Adrenal gland (tissue), 12 donors: ENCODE results near the gene UBN1. TPM values are rescaled to one million over a fixed set of nuclear protein-coding genes. Genes with fewer than 3 reads are reported as not detected.
A peak's percentile ranks its signal among the peaks of the same experiment; 100 is the strongest.

Experiments used
- DNase-seq, 7 donors: peaks; one replicate each; pipeline ENCODE4 v3.0.0-alpha.2; 2019 to 2020
- H3K27ac ChIP-seq, 5 donors: fragments of 200-600 bp; sonication (generic) in 4 of 5; 1 replicate in 3 of 5; 2 replicates in 2 of 5; pipeline versions ENCODE4 v1.5.1 to v1.8.0; 2016 to 2020; ENCODE audit warnings: mild to moderate bottlenecking in 1 of 5
- H3K27me3 ChIP-seq: fragments of 200-600 bp; 2 replicates; pipeline ENCODE4 v1.8.0; 2021
- H3K36me3 ChIP-seq, 2 donors: fragments of 200-600 bp; replicated peaks in 1 of 2; 1 replicate in 1 of 2; 2 replicates in 1 of 2; pipeline versions ENCODE4 v1.5.1 to v1.8.0; 2018 to 2022
- H3K4me1 ChIP-seq, 2 donors: fragments of 200-600 bp; replicated peaks in 1 of 2; 1 replicate in 1 of 2; 2 replicates in 1 of 2; pipeline versions ENCODE4 v1.5.1 to v1.8.0; 2018 to 2021
- H3K4me3 ChIP-seq, 4 donors: fragments of 200-600 bp; sonication (generic) in 3 of 4; one replicate each; pipeline ENCODE4 v1.5.1; 2016 to 2018
- H3K9me3 ChIP-seq, 3 donors: fragments of 200-600 bp; sonication (generic) in 1 of 3; replicated peaks in 1 of 3; 1 replicate in 2 of 3; 2 replicates in 1 of 3; pipeline versions ENCODE4 v1.5.1 to v1.8.0; 2016 to 2021
- POLR2A ChIP-seq, 2 donors: fragments of 450-650 bp; IDR thresholded peaks; one replicate each; pipeline ENCODE4 v1.6.1; 2017; ENCODE audit warnings: antibody characterized with exemption in 2 of 2, mild to moderate bottlenecking in 2 of 2, moderate library complexity in 1 of 2
- WGBS, 4 donors: extraction: QIAGEN DNeasy Blood & Tissue Kit in 2 of 4; methylation state at CpG; one replicate each; pipeline versions ENCODE4 v1.1.5 to v1.1.7; 2013 to 2017; 5-methylcytosine and 5-hydroxymethylcytosine counted together
- intact Hi-C, 2 donors: fragments of 100-400 bp; cut with DNase I; formaldehyde crosslinking; loops; one replicate each; pipeline versions ENCODE4 v1.14.1 to v1.15.0; 2022 to 2023
- polyA plus RNA-seq, 3 donors: library from polyadenylated mRNA; stranded (reverse); fragments of 200-250 nt in 2 of 3; fragments of 350-450 nt in 1 of 3; fragmentation: Illumina TruSeq in 1 of 3; extraction: RNeasy Lipid Tissue Mini Kit (QIAGEN cat#74804) in 1 of 3; gene quantifications; one replicate each; pipeline ENCODE4 v1.2.3, GENCODE V29; 2013 to 2014
- total RNA-seq, 9 donors: library from RNA; depleted of rRNA in 4 of 9; stranded (reverse); fragments of >200 nt in 4 of 9; fragments of 120-200 nt in 1 of 9; fragmentation: NEBNext Ultra II Directional in 1 of 9; extraction: Animal tissue kit (Norgen Biotek cat#: 25700) in 1 of 9; gene quantifications; one replicate each; pipeline versions ENCODE4 v1.1.0 to v1.2.4, GENCODE V29; 2013 to 2023
- TF ChIP-seq, protein P1 (sequence below), 6 experiments: fragments of 450-650 bp in 4 of 6; fragments of 200-600 bp in 2 of 6; sonication (generic) in 1 of 6; IDR thresholded peaks; 1 replicate in 5 of 6; 2 replicates in 1 of 6; pipeline versions ENCODE4 v1.5.1 to v1.8.0; 2016 to 2021; ENCODE audit warnings: antibody characterized with exemption in 6 of 6, mild to moderate bottlenecking in 2 of 6, moderate library complexity in 1 of 6
- donor health status: healthy with polysubstance abuse.
- donor health status: Bipolar disorder and iron deficiency.
- donor health status: DM: yes; HTN: yes; CAD: no.
- donor health status: DM: no; HTN: no; CAD: no.
- donor health status: DM: no; HTN: no; CAD: no.
- donor health status: DM: yes; HTN: yes; CAD: no.

Gene UBN1
- total and polyA plus RNA-seq, 12 donors = 5.9 to 60.8 (median 28.4) TPM

DNA sequence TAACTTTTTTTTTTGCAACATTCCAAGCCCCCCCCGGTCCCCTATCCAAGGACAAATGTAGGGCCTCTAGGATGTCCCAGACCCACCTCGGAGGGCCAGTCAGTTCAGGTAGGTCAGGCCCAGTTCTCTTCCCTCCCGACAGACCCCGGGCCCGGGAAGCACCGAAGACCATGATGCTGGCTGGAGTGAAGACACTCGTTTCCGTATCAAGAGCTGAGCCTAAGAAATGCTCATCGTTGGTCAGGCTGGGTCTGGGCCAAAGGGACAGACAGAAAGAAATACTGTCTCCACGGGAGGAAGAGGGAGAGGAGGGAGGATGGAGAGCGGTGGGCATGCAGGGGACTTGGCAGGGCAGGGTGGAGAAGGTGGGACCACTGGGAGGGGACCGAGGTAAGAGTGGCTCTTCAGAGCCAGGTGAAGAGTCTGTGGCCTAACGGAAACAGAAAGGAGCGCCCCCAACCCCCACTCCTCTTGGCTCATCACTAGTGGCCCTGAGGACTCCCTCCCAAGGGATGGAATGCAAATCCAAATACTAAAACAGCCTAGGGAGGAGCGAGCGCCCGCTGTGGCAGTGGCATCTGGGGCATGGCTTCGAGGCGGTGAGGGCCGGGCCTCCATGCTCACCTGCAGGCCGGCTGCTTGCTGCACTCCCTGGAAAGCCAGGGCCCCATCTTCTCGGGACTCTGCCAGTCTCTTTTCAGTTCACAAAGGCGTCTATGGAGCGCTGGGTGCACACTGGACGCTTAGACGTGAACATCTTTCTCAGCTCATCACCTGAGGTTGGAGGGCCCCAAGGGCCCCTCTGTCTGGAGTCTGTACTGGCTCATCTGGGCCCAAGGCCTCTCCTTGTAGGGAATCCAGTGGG is 43.2 kb upstream of the UBN1 start:
- H3K27ac ChIP-seq = peak overlapping the region in 2 of 5 donors; percentile 41 to 47
- no peaks in the 10 kb centered on the region for H3K27me3 ChIP-seq
- H3K9me3 ChIP-seq = no peaks in the 10 kb centered on the region
- TF ChIP-seq, protein P1, sequence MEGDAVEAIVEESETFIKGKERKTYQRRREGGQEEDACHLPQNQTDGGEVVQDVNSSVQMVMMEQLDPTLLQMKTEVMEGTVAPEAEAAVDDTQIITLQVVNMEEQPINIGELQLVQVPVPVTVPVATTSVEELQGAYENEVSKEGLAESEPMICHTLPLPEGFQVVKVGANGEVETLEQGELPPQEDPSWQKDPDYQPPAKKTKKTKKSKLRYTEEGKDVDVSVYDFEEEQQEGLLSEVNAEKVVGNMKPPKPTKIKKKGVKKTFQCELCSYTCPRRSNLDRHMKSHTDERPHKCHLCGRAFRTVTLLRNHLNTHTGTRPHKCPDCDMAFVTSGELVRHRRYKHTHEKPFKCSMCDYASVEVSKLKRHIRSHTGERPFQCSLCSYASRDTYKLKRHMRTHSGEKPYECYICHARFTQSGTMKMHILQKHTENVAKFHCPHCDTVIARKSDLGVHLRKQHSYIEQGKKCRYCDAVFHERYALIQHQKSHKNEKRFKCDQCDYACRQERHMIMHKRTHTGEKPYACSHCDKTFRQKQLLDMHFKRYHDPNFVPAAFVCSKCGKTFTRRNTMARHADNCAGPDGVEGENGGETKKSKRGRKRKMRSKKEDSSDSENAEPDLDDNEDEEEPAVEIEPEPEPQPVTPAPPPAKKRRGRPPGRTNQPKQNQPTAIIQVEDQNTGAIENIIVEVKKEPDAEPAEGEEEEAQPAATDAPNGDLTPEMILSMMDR (IDR thresholded peaks at IDR 0.05) = no peak
- no peak for TF ChIP-seq POLR2A (IDR thresholded peaks at IDR 0.05)
- peaks cover 0 to 42% of the 10 kb centered on the region in 2 donors for H3K36me3 ChIP-seq
- 68 to 79% (median 74%) methylated on average over 23 to 26 of the region's 26 CpGs for WGBS, 4 donors
- intact Hi-C loops = no loop called here
- H3K4me1 ChIP-seq = peaks cover 28 to 45% of the 10 kb centered on the region in 2 donors
- no peak overlapping the region for H3K4me3 ChIP-seq
- peak in 1 of 7 donors; percentile 25 for DNase-seq

- intact Hi-C loops = no loop called here
- DNase-seq = peak; percentile 33 to 83 (median 72)
- H3K27ac ChIP-seq = peak overlapping the region in 3 of 5 donors; percentile 47 to 79 (median 47)
- TF ChIP-seq POLR2A (IDR thresholded peaks at IDR 0.05) = no peak
- TF ChIP-seq, protein P1 (IDR thresholded peaks at IDR 0.05) = peak in 4 of 6 experiments; percentile 20 to 46 (median 38)
- H3K27me3 ChIP-seq = no peaks in the 10 kb centered on the region
- H3K9me3 ChIP-seq = no peaks in the 10 kb centered on the region
- H3K4me1 ChIP-seq = peaks cover 25 to 41% of the 10 kb centered on the region in 2 donors
- peaks cover 0 to 43% of the 10 kb centered on the region in 2 donors for H3K36me3 ChIP-seq
- 60 to 69% (median 63%) methylated on average over 11 of the region's 11 CpGs for WGBS, 4 donors
- H3K4me3 ChIP-seq = no peak overlapping the region
Observed at GRCh38 chr16:4805231-4805630, 42.0 kb upstream of the UBN1 start.

GRCh38 chr16:4806280-4806679 is 41.0 kb upstream of the UBN1 start:
- TF ChIP-seq, protein P1 (IDR thresholded peaks at IDR 0.05) = no peak
- TF ChIP-seq POLR2A (IDR thresholded peaks at IDR 0.05) = no peak
- intact Hi-C loops = no loop called here
- Histone ChIP-seq H3K4me1 (peaks cover 14 to 30% of the 10 kb centered on the region in 2 donors), H3K4me3 (no peak overlapping the region), H3K9me3 (no peaks in the 10 kb centered on the region), H3K27ac (no peak overlapping the region), H3K27me3 (no peaks in the 10 kb centered on the region), H3K36me3 (peaks cover 0 to 52% of the 10 kb centered on the region in 2 donors)
- WGBS, 4 donors = 92 to 99% (median 95%) methylated on average over 6 of the region's 6 CpGs
- DNase-seq = no peak

DNA sequence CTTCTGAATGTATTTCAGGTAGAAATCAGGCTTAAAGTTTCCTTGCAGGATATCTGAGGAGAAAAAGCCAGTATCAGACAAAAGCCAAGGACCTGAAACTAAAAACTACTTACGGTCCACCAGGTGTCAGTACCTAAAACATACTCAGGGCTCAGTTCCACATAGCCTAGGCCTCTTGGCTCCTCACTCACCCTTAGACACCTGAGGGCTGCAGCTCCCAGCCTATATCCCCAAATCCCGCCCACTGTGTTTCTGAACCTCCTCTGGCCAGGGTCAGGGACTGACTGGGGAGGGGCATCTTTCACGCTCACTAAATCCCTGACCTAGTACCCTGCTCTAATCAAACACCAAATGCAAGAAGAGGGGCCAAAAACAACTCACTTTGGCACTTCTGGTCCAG is 36.0 kb upstream of the UBN1 start:
- H3K9me3 ChIP-seq = no peaks in the 10 kb centered on the region
- no peaks in the 10 kb centered on the region for H3K4me1 ChIP-seq
- no peak overlapping the region for H3K4me3 ChIP-seq
- no peaks in the 10 kb centered on the region for H3K27me3 ChIP-seq
- 93 to 96% (median 95%) methylated on average over 3 of the region's 3 CpGs for WGBS, 4 donors
- peaks cover 0 to 92% of the 10 kb centered on the region in 2 donors for H3K36me3 ChIP-seq
- no peak for TF ChIP-seq POLR2A (IDR thresholded peaks at IDR 0.05)
- TF ChIP-seq, protein P1 (IDR thresholded peaks at IDR 0.05) = no peak
- intact Hi-C loops = no loop called here
- DNase-seq = no peak
- no peak overlapping the region for H3K27ac ChIP-seq
